ENCODE results near the gene EXOG. TPM values are rescaled to one million over a fixed set of nuclear protein-coding genes. Genes with fewer than 3 reads are reported as not detected.
A peak's percentile ranks its signal among the peaks of the same experiment; 100 is the strongest.

EXOG gene
- total RNA-seq, 6 experiments from 2014 or later = 2.7 to 5.3 (median 3.9) TPM

DNA sequence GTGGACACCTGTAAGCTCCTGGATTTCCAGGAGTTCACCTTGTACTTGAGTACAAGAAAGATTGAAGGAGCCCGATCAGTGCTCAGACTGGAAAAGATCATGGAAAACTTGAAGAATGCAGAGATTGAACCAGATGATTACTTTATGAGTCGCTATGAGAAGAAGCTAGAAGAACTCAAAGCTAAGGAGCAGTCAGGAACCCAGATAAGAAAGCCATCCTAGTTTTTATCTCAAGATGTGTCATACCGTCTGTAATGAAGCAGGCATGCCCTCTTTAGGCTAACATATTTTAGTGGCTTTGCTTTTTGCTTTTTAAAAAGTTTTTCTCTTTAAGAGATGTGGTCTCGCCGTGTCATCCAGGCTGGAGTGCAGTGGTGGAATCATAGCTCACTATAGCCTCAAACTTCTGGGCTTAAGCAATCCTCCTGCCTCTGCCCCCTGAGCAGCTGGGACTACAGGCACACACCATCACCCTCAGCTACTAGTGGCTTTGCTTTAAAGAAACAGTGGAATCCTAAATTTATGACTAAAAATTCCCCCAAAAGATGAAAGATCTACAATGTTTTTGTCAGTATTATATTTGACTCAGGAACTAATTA, 28.1 kb downstream of the EXOG start:
- no peak for ATAC-seq
- Histone ChIP-seq H3K27ac (no peak overlapping the region), H3K4me3 (no peak overlapping the region), H3K4me1 (no peaks in the 10 kb centered on the region), H3K27me3 (no peaks in the 10 kb centered on the region), H3K9me3 (no peaks in the 10 kb centered on the region), H3K36me3 (no peaks in the 10 kb centered on the region)
- no peak for DNase-seq
- intact Hi-C loops (cut with DNase I) = loop anchor here (5.0 to 10.0 kb wide), 3 partner anchors 128 to 318 kb away; no protein-coding TSS in a partner anchor
- WGBS (ENCODE audit: insufficient coverage, low coverage, low lambda C conversion rate, missing lambda C conversion rate) = 90% methylated on average over 4 of the region's 5 CpGs
- TF ChIP-seq, protein P1, sequence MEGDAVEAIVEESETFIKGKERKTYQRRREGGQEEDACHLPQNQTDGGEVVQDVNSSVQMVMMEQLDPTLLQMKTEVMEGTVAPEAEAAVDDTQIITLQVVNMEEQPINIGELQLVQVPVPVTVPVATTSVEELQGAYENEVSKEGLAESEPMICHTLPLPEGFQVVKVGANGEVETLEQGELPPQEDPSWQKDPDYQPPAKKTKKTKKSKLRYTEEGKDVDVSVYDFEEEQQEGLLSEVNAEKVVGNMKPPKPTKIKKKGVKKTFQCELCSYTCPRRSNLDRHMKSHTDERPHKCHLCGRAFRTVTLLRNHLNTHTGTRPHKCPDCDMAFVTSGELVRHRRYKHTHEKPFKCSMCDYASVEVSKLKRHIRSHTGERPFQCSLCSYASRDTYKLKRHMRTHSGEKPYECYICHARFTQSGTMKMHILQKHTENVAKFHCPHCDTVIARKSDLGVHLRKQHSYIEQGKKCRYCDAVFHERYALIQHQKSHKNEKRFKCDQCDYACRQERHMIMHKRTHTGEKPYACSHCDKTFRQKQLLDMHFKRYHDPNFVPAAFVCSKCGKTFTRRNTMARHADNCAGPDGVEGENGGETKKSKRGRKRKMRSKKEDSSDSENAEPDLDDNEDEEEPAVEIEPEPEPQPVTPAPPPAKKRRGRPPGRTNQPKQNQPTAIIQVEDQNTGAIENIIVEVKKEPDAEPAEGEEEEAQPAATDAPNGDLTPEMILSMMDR (IDR thresholded peaks at IDR 0.05) = no peak
- no peak for TF ChIP-seq POLR2A (IDR thresholded peaks at IDR 0.05)

DNA sequence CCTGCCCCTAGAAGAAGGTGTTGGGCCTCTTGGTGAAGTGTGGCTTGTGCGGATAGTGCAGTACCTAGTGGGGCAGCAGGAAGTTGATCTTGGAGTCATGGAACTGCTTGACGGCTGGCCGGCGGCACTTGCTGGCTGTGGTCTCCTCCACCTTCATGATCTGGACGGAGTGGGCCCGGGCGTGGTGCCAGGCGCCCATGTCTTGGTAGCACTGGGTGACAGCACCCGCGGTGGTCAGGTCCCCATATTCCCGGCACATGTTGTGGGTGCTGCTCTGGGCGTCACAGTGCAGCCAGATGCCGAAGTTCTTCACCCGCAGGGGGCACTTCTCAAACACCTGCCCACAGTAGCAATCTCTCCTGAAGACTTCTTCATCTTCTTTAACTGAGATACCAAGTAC, 30.7 kb downstream of the EXOG start:
- TF ChIP-seq, protein P1 (IDR thresholded peaks at IDR 0.05) = no peak
- no peak for TF ChIP-seq POLR2A (IDR thresholded peaks at IDR 0.05)
- H3K27ac ChIP-seq = no peak overlapping the region
- intact Hi-C loops (cut with DNase I) = loop anchor here in 1 of 2 donors (10.0 kb wide), 1 partner anchor 128 kb away; no protein-coding TSS in a partner anchor
- DNase-seq (no peak), ATAC-seq (peak in 1 of 4 donors; percentile 19)
- H3K36me3 ChIP-seq = no peaks in the 10 kb centered on the region
- WGBS (ENCODE audit: insufficient coverage, low coverage, low lambda C conversion rate, missing lambda C conversion rate) = no CpG with 5 or more reads among the region's 14 CpGs
- no peaks in the 10 kb centered on the region for H3K9me3 ChIP-seq
- no peak overlapping the region for H3K4me3 ChIP-seq
- H3K4me1 ChIP-seq = no peaks in the 10 kb centered on the region
- H3K27me3 ChIP-seq = no peaks in the 10 kb centered on the region

DNA sequence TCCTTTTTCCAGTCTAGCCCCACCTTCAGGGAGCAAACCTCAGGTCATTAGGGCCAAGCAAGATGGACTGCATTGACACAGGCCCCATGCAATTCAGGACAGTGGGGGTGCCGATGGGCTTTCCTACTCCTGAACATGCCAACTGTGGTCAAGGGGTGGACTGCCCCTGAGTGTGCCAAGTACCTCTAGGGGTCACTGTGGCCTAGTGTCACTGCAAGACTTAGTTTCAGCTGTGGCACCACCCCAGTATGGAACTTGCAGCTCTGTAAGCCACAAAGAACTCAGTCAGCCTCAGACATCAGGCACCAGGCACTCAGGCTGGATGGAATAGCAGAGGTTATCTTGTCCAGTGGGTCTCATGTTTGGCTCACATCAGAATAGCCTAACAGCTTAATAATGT, 32.3 kb downstream of the EXOG start:
- DNase-seq (no peak), ATAC-seq (no peak)
- Histone ChIP-seq H3K27me3 (no peaks in the 10 kb centered on the region), H3K36me3 (no peaks in the 10 kb centered on the region), H3K9me3 (no peaks in the 10 kb centered on the region), H3K27ac (no peak overlapping the region), H3K4me1 (no peaks in the 10 kb centered on the region), H3K4me3 (no peak overlapping the region)
- TF ChIP-seq POLR2A (IDR thresholded peaks at IDR 0.05) = no peak
- TF ChIP-seq, protein P1 (IDR thresholded peaks at IDR 0.05) = no peak
- WGBS (ENCODE audit: insufficient coverage, low coverage, low lambda C conversion rate, missing lambda C conversion rate) = 100% methylated on average over 1 of the region's 1 CpG
- intact Hi-C loops (cut with DNase I) = loop anchor here in 1 of 2 donors (10.0 kb wide), 1 partner anchor 126 kb away; no protein-coding TSS in a partner anchor

DNA sequence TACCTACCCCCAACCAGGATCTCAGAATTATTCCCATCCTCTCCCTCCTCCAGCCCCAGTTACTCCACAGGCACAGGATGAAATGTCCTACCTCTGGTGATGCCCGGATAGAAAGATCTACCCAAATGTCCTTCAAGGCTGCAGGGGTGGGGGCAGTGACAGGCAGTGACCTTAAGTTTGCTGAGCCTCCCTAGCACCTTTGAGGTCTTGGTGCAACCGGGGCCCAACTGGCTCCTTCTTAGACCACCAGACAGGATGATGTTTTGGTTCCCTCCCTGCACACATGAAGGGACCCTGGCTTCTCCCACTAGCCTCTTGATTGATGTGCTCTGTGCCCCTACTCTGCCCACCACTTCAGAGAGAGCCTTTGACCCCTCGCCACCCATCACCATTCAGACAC, 36.4 kb downstream of the EXOG start:
- intact Hi-C loops (cut with DNase I) = no loop called here
- WGBS (ENCODE audit: insufficient coverage, low coverage, low lambda C conversion rate, missing lambda C conversion rate) = 67% methylated on average over 3 of the region's 3 CpGs
- Histone ChIP-seq H3K27me3 (no peaks in the 10 kb centered on the region), H3K4me3 (no peak overlapping the region), H3K27ac (no peak overlapping the region), H3K9me3 (no peaks in the 10 kb centered on the region), H3K36me3 (no peaks in the 10 kb centered on the region), H3K4me1 (no peaks in the 10 kb centered on the region)
- TF ChIP-seq POLR2A (IDR thresholded peaks at IDR 0.05) = no peak
- TF ChIP-seq, protein P1 (IDR thresholded peaks at IDR 0.05) = no peak
- ATAC-seq (peak in 1 of 4 donors; percentile 26), DNase-seq (no peak)
